GM18909 (cell line): ENCODE measurements around the gene OSBPL5.
"Not testable (repeated sequence)": the region's sequence is repeated elsewhere in the genome, so short reads cannot be mapped to it uniquely, and the experiment has no call there.

Experiments used
- ATAC-seq: cut with Tn5 transposase; IDR thresholded peaks from one replicate; pipeline ENCODE4 v1.9.1; 2021; ENCODE audit warnings: mild to moderate bottlenecking; ENCODE audit not compliant: unreplicated experiment, poor library complexity

Gene OSBPL5

GRCh38 chr11:3066308-3066707 lies 98.8 kb downstream of the OSBPL5 start:
- not testable (repeated sequence) for ATAC-seq

GRCh38 chr11:3064709-3065108 lies 100.4 kb downstream of the OSBPL5 start:
- ATAC-seq: not testable (repeated sequence)

GRCh38 chr11:3063876-3064275 lies 101.2 kb downstream of the OSBPL5 start:
- ATAC-seq: not testable (repeated sequence)

- not testable (repeated sequence) for ATAC-seq
Observed at GRCh38 chr11:3063432-3063831, 101.7 kb downstream of the OSBPL5 start.

GRCh38 chr11:3060436-3061025 lies 104.6 kb downstream of the OSBPL5 start:
- no peak for ATAC-seq

GRCh38 chr11:3058753-3059664 lies 106.1 kb downstream of the OSBPL5 start:
- ATAC-seq: no peak

- ATAC-seq: peak; percentile 96
Observed at GRCh38 chr11:3057069-3057963, 107.8 kb downstream of the OSBPL5 start, which contains the start of gene CARS1. Gene CARS1 (minus strand): TSS chr11:3057423. CDS start chr11:3057367, 56 bp downstream.

GRCh38 chr11:3056296-3057068 lies 108.6 kb downstream of the OSBPL5 start:
- ATAC-seq: no peak

- no peak for ATAC-seq
Observed at GRCh38 chr11:3055891-3056290, 109.2 kb downstream of the OSBPL5 start.

- no peak for ATAC-seq
Observed at GRCh38 chr11:3052567-3052966, 112.5 kb downstream of the OSBPL5 start.

GRCh38 chr11:3052109-3052479 lies 113.0 kb downstream of the OSBPL5 start:
- no peak for ATAC-seq

- ATAC-seq: no peak
Observed at GRCh38 chr11:3051196-3052108, 113.7 kb downstream of the OSBPL5 start.

- no peak for ATAC-seq
Observed at GRCh38 chr11:3050386-3051195, 114.5 kb downstream of the OSBPL5 start.

GRCh38 chr11:3049430-3050243 lies 115.5 kb downstream of the OSBPL5 start:
- peak; percentile 94 for ATAC-seq

GRCh38 chr11:3047637-3048036 lies 117.5 kb downstream of the OSBPL5 start:
- no peak for ATAC-seq

- ATAC-seq: no peak
Observed at GRCh38 chr11:3046641-3047040, 118.5 kb downstream of the OSBPL5 start.

- no peak for ATAC-seq
Observed at GRCh38 chr11:3046190-3046589, 118.9 kb downstream of the OSBPL5 start.
